ENCODE data around the gene CLNS1A.

Gene CLNS1A

DNA sequence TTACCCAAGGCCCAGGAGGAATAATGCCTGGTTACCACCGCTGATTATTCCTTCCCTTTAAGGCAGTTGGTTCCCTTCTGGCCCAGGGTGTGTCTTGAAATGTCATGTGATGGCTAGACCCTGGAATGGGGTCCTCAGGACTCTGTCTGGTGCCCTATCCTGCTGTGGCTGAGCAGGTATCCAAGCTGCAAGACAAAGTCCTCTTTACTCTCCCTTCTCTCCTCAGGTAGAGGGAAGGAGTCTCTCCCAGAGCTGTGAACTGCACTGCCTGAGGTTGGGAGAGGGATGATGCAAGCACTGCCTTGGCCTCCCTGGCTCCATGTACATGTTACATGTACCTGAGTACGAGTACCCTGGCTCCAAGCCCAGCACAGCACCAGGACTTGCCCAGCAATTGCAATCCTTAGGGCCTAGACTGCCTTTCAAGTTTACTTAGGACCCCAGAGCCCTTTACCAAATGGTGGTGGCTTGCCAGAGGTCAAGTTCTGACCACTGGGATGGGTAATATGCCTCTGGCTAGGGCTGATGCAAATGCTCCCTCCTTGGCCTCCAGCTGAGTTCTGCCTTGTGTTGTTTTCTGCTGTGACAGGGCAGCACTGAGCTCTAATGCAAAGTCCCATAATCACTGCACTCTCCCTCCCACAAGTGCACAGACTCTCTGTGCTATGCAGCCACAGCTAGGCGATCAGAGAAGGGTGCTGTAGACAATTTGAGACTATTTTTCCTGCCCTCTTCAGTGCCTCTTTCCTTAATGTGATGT, 68.5 kb downstream of the CLNS1A start:
- in situ Hi-C loops (cut with HindIII; ENCODE audit: low pct_ligation_motif_present, low pct_unique_long_range_greater_than_20kb, low sequenced_read_pairs), result no loop called here
- DNase-seq, result no peak

DNA sequence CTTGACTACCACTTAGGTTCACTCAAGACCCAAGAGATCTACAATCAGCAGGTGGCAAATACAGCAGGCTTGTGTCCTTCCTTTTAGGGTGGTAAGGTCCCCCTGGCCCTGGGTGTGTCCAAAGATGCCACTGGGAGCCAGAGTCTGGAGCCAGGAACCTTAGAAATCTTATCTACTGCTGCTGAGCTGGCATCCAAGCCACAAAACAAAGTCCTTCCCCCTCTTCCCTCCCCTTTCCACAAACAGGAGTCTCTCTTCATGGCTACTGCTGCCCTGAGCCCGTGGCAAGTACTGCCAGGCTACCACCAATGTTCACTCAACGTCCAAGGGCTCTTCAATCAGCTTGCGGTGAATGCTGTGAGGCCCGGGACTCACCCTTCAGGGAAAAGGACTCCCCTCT, 69.3 kb downstream of the CLNS1A start:
- in situ Hi-C loops (cut with HindIII; ENCODE audit: low pct_ligation_motif_present, low pct_unique_long_range_greater_than_20kb, low sequenced_read_pairs), result no loop called here
- no peak for DNase-seq
